PC-3 (cell line): ENCODE data around the gene ASB12. TPM values are rescaled to one million over a fixed set of nuclear protein-coding genes. Genes with fewer than 3 reads are reported as not detected.

ENCODE experiments used
- ATAC-seq: fragments of 200-7000 bp; cut with Tn5 transposase; 2 replicates; pipeline ENCODE4 v1.9.1; 2020; ENCODE audit warnings: mild to moderate bottlenecking, moderate library complexity
- BruUV-seq: library from RNA; stranded (reverse); fragments of 400-500 nt; replicated peaks from 2 replicates; lab custom pipeline; 2021; lab: Mats Ljungman, UMichigan
- CTCF ChIA-PET: fragments of 300-600 bp; sonication (Branson Sonifier 250); formaldehyde crosslinking; loops from one replicate; lab custom pipeline; 2022; ENCODE audit warnings: antibody characterized with exemption; lab: Charles Lee
- POLR2A ChIA-PET: fragments of 300-600 bp; sonication (Branson Sonifier 250); formaldehyde crosslinking; loops from one replicate; lab custom pipeline; 2022; ENCODE audit warnings: antibody characterized with exemption; ENCODE audit not compliant: unreplicated experiment; lab: Charles Lee
- DNase-seq: peaks from one replicate; pipeline ENCODE4 v3.0.0-alpha.2; 2015
- H2AFZ ChIP-seq: fragments of 300-600 bp; sonication (generic); 2 replicates; pipeline ENCODE4 v1.6.0; 2016; ENCODE audit warnings: antibody characterized with exemption, low read length
- H3F3A ChIP-seq: fragments of 300-600 bp; sonication (generic); one replicate; pipeline ENCODE4 v1.6.0; 2017; ENCODE audit warnings: antibody characterized with exemption, low read length, control low read depth, mild to moderate bottlenecking; ENCODE audit not compliant: unreplicated experiment
- H3K27ac ChIP-seq: fragments of 300-600 bp; sonication (generic); 2 replicates; pipeline ENCODE4 v1.5.1; 2016; ENCODE audit warnings: mild to moderate bottlenecking, low read length
- H3K27me3 ChIP-seq: fragments of 300-600 bp; sonication (generic); 2 replicates; pipeline ENCODE4 v1.6.1; 2016; ENCODE audit warnings: low read length, mixed read lengths
- H3K36me3 ChIP-seq: fragments of 300-600 bp; sonication (generic); 2 replicates; pipeline ENCODE4 v1.6.1; 2016; ENCODE audit warnings: low read depth, mixed run types, low read length, mixed read lengths
- H3K4me1 ChIP-seq: fragments of 300-600 bp; sonication (generic); 2 replicates; pipeline ENCODE4 v1.5.1; 2016; ENCODE audit warnings: low read length; ENCODE audit not compliant: insufficient read depth
- H3K4me2 ChIP-seq: fragments of 300-600 bp; sonication (generic); 2 replicates; pipeline ENCODE4 v1.6.0; 2016; ENCODE audit warnings: low read length
- H3K4me3 ChIP-seq: fragments of 300-600 bp; sonication (generic); 2 replicates; pipeline ENCODE4 v1.5.1; 2016; ENCODE audit warnings: mild to moderate bottlenecking, low read length, mixed read lengths
- H3K79me2 ChIP-seq: fragments of 300-600 bp; sonication (generic); 2 replicates; pipeline ENCODE4 v1.6.1; 2017; ENCODE audit warnings: low read length, mixed read lengths
- H3K9ac ChIP-seq: fragments of 300-600 bp; sonication (generic); 2 replicates; pipeline ENCODE4 v1.6.0; 2016; ENCODE audit warnings: mild to moderate bottlenecking, low read length
- H3K9me2 ChIP-seq: fragments of 300-600 bp; sonication (generic); replicated peaks from 2 replicates; pipeline ENCODE4 v1.6.1; 2016; ENCODE audit warnings: mixed run types, low read length, mixed read lengths
- H3K9me3 ChIP-seq: fragments of 300-600 bp; sonication (generic); 2 replicates; pipeline ENCODE4 v1.6.1; 2016; ENCODE audit warnings: low read length, mixed read lengths
- H4K20me1 ChIP-seq: fragments of 300-600 bp; sonication (generic); 2 replicates; pipeline ENCODE4 v1.6.1; 2016; ENCODE audit warnings: low read length, mixed read lengths
- EZH2 ChIP-seq: fragments of 300-600 bp; sonication (generic); IDR thresholded peaks from one replicate; pipeline ENCODE4 v1.6.1; 2017; ENCODE audit warnings: antibody characterized with exemption, mild to moderate bottlenecking, low read length; ENCODE audit not compliant: unreplicated experiment
- EZH2phosphoT487 ChIP-seq: fragments of 300-600 bp; sonication (generic); IDR thresholded peaks from 2 replicates; pipeline ENCODE4 v1.6.1; 2018; ENCODE audit warnings: mild to moderate bottlenecking, antibody characterized with exemption, low read length, borderline replicate concordance
- intact Hi-C: fragments of 100-400 bp; cut with micrococcal nuclease; formaldehyde crosslinking; loops from 2 replicates; pipeline ENCODE4 v1.9.0; 2023
- total RNA-seq: library from RNA; depleted of rRNA; stranded (reverse); fragments of >200 nt; gene quantifications from 2 replicates; pipeline ENCODE4 v1.2.3, GENCODE V29; 2014; rRNA removed
- TF ChIP-seq, protein P1 (sequence below): fragments of 300-600 bp; sonication (generic); conservative IDR thresholded peaks from 2 replicates; pipeline ENCODE4 v1.5.1; 2017; ENCODE audit warnings: antibody characterized with exemption, low read depth, mild to moderate bottlenecking, low read length

The ASB12 gene
- total RNA-seq, 1 experiment from 2014 or later: not detected

DNA sequence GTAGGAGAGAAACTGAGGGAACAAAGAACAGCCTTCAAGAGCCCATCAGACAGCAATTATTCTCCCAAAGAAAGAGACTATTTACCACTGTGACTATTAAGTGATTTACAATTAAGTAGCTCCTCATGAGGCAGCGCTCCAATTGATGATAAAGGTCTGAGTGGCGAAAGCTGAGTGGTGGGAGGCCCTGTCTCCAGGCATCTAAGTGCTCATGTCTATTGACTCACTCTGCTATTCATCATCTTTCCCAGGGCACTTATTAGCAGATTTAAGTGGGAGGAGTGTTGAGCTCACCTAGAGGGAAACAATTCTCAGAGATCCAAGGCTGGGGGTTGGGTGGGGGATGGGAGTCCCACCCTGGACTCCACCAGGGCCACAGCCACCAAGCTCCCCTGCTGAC is 48.2 kb downstream of the ASB12 start:
- no peak for ATAC-seq
- POLR2A ChIA-PET: no interaction called here
- no TSS peak for BruUV-seq

DNA sequence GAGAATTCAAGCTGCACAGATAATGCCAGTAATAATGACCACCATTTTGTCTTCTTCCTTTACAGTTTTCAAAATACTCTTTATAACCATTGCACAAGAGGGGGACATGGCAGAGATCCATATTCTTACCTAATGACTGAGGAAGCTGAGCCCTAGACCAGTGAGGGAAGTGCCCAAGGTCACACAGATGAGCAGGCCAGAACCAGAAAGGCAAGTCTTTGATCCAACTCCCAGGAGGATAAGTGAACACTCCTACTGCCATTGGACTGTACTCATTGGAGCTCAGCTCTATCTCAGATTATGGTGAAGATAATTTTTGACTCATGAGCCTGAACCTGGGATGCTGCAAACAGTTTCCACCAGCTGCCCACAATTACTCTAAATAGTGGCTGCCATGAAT is 53.5 kb downstream of the ASB12 start:
- Histone ChIP-seq H3K4me3 (no peak overlapping the region), H3K27me3 (no peaks in the 10 kb centered on the region), H3K27ac (no peak overlapping the region), H3K36me3 (no peaks in the 10 kb centered on the region), H3F3A (no peaks in the 10 kb centered on the region), H3K79me2 (no peaks in the 10 kb centered on the region), H3K4me2 (no peak overlapping the region), H4K20me1 (no peaks in the 10 kb centered on the region), H3K9me2 (no peaks in the 10 kb centered on the region), H3K4me1 (no peaks in the 10 kb centered on the region), H2AFZ (no peak overlapping the region), H3K9ac (no peak overlapping the region), H3K9me3 (no peaks in the 10 kb centered on the region)
- ATAC-seq: no peak
- no peak for DNase-seq
- intact Hi-C loops: no loop called here
- CTCF ChIA-PET: no interaction called here
- no TSS peak for BruUV-seq
- TF ChIP-seq EZH2phosphoT487: no peak
- TF ChIP-seq, protein P1, sequence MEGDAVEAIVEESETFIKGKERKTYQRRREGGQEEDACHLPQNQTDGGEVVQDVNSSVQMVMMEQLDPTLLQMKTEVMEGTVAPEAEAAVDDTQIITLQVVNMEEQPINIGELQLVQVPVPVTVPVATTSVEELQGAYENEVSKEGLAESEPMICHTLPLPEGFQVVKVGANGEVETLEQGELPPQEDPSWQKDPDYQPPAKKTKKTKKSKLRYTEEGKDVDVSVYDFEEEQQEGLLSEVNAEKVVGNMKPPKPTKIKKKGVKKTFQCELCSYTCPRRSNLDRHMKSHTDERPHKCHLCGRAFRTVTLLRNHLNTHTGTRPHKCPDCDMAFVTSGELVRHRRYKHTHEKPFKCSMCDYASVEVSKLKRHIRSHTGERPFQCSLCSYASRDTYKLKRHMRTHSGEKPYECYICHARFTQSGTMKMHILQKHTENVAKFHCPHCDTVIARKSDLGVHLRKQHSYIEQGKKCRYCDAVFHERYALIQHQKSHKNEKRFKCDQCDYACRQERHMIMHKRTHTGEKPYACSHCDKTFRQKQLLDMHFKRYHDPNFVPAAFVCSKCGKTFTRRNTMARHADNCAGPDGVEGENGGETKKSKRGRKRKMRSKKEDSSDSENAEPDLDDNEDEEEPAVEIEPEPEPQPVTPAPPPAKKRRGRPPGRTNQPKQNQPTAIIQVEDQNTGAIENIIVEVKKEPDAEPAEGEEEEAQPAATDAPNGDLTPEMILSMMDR: no peak
- TF ChIP-seq EZH2: no peak
- POLR2A ChIA-PET: no interaction called here

More for the DNA sequence above, 48.2 kb downstream of the ASB12 start:
- Histone ChIP-seq H3K9me2 (no peaks in the 10 kb centered on the region), H3K27ac (no peak overlapping the region), H3K79me2 (no peaks in the 10 kb centered on the region), H3K27me3 (no peaks in the 10 kb centered on the region), H3K4me1 (no peaks in the 10 kb centered on the region), H2AFZ (no peak overlapping the region), H4K20me1 (no peaks in the 10 kb centered on the region), H3K36me3 (no peaks in the 10 kb centered on the region), H3K4me2 (no peak overlapping the region), H3F3A (no peaks in the 10 kb centered on the region), H3K9me3 (no peaks in the 10 kb centered on the region), H3K4me3 (no peak overlapping the region), H3K9ac (no peak overlapping the region)
- TF ChIP-seq EZH2: no peak
- TF ChIP-seq EZH2phosphoT487: no peak
- TF ChIP-seq, protein P1: no peak
- no peak for DNase-seq
- CTCF ChIA-PET: no interaction called here
- intact Hi-C loops: no loop called here

Other genes starting within 250 kb of the ASB12 start
- gene AMER1, start 24.9 kb downstream of the ASB12 start, total RNA-seq: 3.9 and 4.3 TPM in 2 replicates
- gene MTMR8, start 164.8 kb upstream of the ASB12 start, total RNA-seq: 0.46 and 0.87 TPM in 2 replicates